Activated B cell treated with CpG ODN at 0.5 μM for 24 hours (primary cell): ENCODE measurements around the gene THAP3. TPM values are rescaled to one million over a fixed set of nuclear protein-coding genes. Genes with fewer than 3 reads are reported as not detected.

Experiments
- ATAC-seq: fragments of 200-7000 bp; cut with Tn5 transposase; one replicate; pipeline ENCODE4 v1.10.0; 2021; ENCODE audit warnings: low read depth, mild to moderate bottlenecking, moderate library complexity
- CTCF ChIA-PET: fragments of 350-600 bp; sonication (Branson Sonifier 250); formaldehyde crosslinking; loops from one replicate; lab custom pipeline; 2021; ENCODE audit warnings: antibody characterized with exemption; lab: Charles Lee
- POLR2A ChIA-PET: fragments of 350-600 bp; sonication (Branson Sonifier 250); formaldehyde crosslinking; loops from one replicate; lab custom pipeline; 2021; ENCODE audit warnings: antibody characterized with exemption; lab: Charles Lee
- DNase-seq: peaks from one replicate; pipeline ENCODE4 v3.0.0; 2022
- H3K27ac Mint-ChIP-seq: one replicate; pipeline ENCODE4 v1.8.0; 2020; ENCODE audit warnings: mixed read lengths
- H3K27me3 Mint-ChIP-seq: one replicate; pipeline ENCODE4 v1.8.0; 2021; ENCODE audit warnings: mixed read lengths
- H3K36me3 Mint-ChIP-seq: one replicate; pipeline ENCODE4 v1.8.0; 2021; ENCODE audit warnings: low read depth, mixed read lengths
- H3K4me1 Mint-ChIP-seq: one replicate; pipeline ENCODE4 v1.8.0; 2021; ENCODE audit warnings: mixed read lengths
- H3K4me3 Mint-ChIP-seq: one replicate; pipeline ENCODE4 v1.8.0; 2020; ENCODE audit warnings: mild to moderate bottlenecking, mixed read lengths
- H3K9me3 Mint-ChIP-seq: one replicate; pipeline ENCODE4 v1.8.0; 2020; ENCODE audit warnings: mixed read lengths
- CTCF ChIP-seq: fragments of 200-600 bp; IDR thresholded peaks from one replicate; pipeline ENCODE4 v1.8.0; 2022; ENCODE audit warnings: antibody characterized with exemption, mild to moderate bottlenecking
- intact Hi-C: fragments of 100-400 bp; cut with micrococcal nuclease; formaldehyde crosslinking; loops from one replicate; pipeline ENCODE4 v1.15.1; 2024
- total RNA-seq: library from RNA; stranded (reverse); gene quantifications from 2 replicates; pipeline ENCODE4 v1.2.3, GENCODE V29; 2022

THAP3 gene
- total RNA-seq, 1 donor from 2014 or later: 21.3 TPM

GRCh38 chr1:6587261-6588005 lies 37.2 kb upstream of the THAP3 start:
- ChIA-PET POLR2A (interaction anchor here (0.9 kb wide), 1 partner anchor 13 kb away, joined by 4 read pairs; no protein-coding TSS in a partner anchor), CTCF (no interaction called here)
- DNase-seq (no peak), ATAC-seq (no peak)
- no peak overlapping the region for H3K4me3 Mint-ChIP-seq
- no peaks in the 10 kb centered on the region for H3K27me3 Mint-ChIP-seq
- peaks cover 21% of the 10 kb centered on the region for H3K4me1 Mint-ChIP-seq
- TF ChIP-seq CTCF: no peak
- no peak overlapping the region for H3K27ac Mint-ChIP-seq
- intact Hi-C loops: no loop called here
- H3K36me3 Mint-ChIP-seq: peaks cover 42% of the 10 kb centered on the region
- no peaks in the 10 kb centered on the region for H3K9me3 Mint-ChIP-seq

GRCh38 chr1:6588128-6588892 lies 36.4 kb upstream of the THAP3 start:
- Mint-ChIP-seq H3K27ac (no peak overlapping the region), H3K4me3 (no peak overlapping the region), H3K27me3 (no peaks in the 10 kb centered on the region), H3K4me1 (peaks cover 18% of the 10 kb centered on the region), H3K9me3 (no peaks in the 10 kb centered on the region), H3K36me3 (peaks cover 46% of the 10 kb centered on the region)
- ChIA-PET CTCF (no interaction called here), POLR2A (interaction anchor here (0.9 to 1.4 kb wide), 2 partner anchors 12 to 13 kb away, joined by 3 to 4 read pairs; no protein-coding TSS in a partner anchor)
- TF ChIP-seq CTCF: no peak
- intact Hi-C loops: no loop called here
- no peak for ATAC-seq
- DNase-seq: no peak

- H3K4me1 Mint-ChIP-seq: peaks cover 18% of the 10 kb centered on the region
- H3K36me3 Mint-ChIP-seq: peaks cover 53% of the 10 kb centered on the region
- no peak overlapping the region for H3K27ac Mint-ChIP-seq
- no peak for TF ChIP-seq CTCF
- POLR2A ChIA-PET: interaction anchor here (1.4 kb wide), 1 partner anchor 12 kb away, joined by 3 read pairs; no protein-coding TSS in a partner anchor
- no peak overlapping the region for H3K4me3 Mint-ChIP-seq
- H3K27me3 Mint-ChIP-seq: no peaks in the 10 kb centered on the region
- no peaks in the 10 kb centered on the region for H3K9me3 Mint-ChIP-seq
- intact Hi-C loops: no loop called here
- DNase-seq: no peak
- ATAC-seq: no peak
- CTCF ChIA-PET: no interaction called here
These were observed 35.7 kb upstream of the THAP3 start for GRCh38 chr1:6588893-6589520.

- no peak for TF ChIP-seq CTCF
- H3K4me3 Mint-ChIP-seq: no peak overlapping the region
- ATAC-seq (no peak), DNase-seq (no peak)
- peaks cover 56% of the 10 kb centered on the region for H3K36me3 Mint-ChIP-seq
- no peak overlapping the region for H3K27ac Mint-ChIP-seq
- no peaks in the 10 kb centered on the region for H3K27me3 Mint-ChIP-seq
- intact Hi-C loops: no loop called here
- H3K9me3 Mint-ChIP-seq: no peaks in the 10 kb centered on the region
- peaks cover 12% of the 10 kb centered on the region for H3K4me1 Mint-ChIP-seq
- ChIA-PET POLR2A (interaction anchor here (1.4 to 1.6 kb wide), 2 partner anchors 10 to 11 kb away, joined by 3 to 7 read pairs; partner anchors contain the start of gene ZBTB48), CTCF (no interaction called here)
These were observed 34.6 kb upstream of the THAP3 start for GRCh38 chr1:6590046-6590445.
